SK-N-SH (cell line): ENCODE data around the gene L3MBTL2. TPM values are rescaled to one million over a fixed set of nuclear protein-coding genes. Genes with fewer than 3 reads are reported as not detected.
"Not testable (repeated sequence)": the region's sequence is repeated elsewhere in the genome, so short reads cannot be mapped to it uniquely, and the experiment has no call there.

Experiments used
- CTCF ChIA-PET: fragments of 300-600, 350-600 bp; formaldehyde crosslinking; extraction: SDS; loops from one replicate; lab custom pipeline; 2021; lab: Yijun Ruan, JAX
- POLR2A ChIA-PET: fragments of 350-600 bp; sonication (Branson Sonifier 250); formaldehyde crosslinking; extraction: SDS; loops from one replicate; lab custom pipeline; 2020; ENCODE audit warnings: antibody characterized with exemption, inconsistent platforms; lab: Yijun Ruan, JAX
- DNase-seq: peaks from one replicate; pipeline ENCODE4 v3.0.0; 2012
- H2AFZ ChIP-seq: fragments of 200-600 bp; sonication (generic); 2 replicates; pipeline ENCODE4 v1.8.1; 2016; ENCODE audit warnings: antibody characterized with exemption, mild to moderate bottlenecking, low read depth
- H3F3A ChIP-seq: fragments of 200-600 bp; sonication (generic); replicated peaks from 2 replicates; pipeline ENCODE3; 2016; ENCODE audit warnings: antibody characterized with exemption, mild to moderate bottlenecking; ENCODE audit not compliant: insufficient read depth
- H3K27ac ChIP-seq, 2 experiments: fragments of 200-500 bp in 1 of 2; fragments of 200-600 bp in 1 of 2; sonication (Bioruptor generic) in 1 of 2; sonication (generic), shearing (Covaris generic) in 1 of 2; 2 replicates each; pipeline versions ENCODE4 v1.5.1 to v1.6.1; 2014 to 2016; ENCODE audit warnings: low read depth in 2 of 2, inconsistent platforms in 1 of 2, low read length in 1 of 2, mild to moderate bottlenecking in 1 of 2, mixed read lengths in 1 of 2
- H3K27me3 ChIP-seq: fragments of 200-600 bp; sonication (generic), shearing (Covaris generic); 2 replicates; pipeline ENCODE4 v1.6.1; 2016; ENCODE audit warnings: mixed run types; ENCODE audit not compliant: insufficient read depth
- H3K36me3 ChIP-seq, 2 experiments: fragments of 200-500 bp in 1 of 2; fragments of 200-600 bp in 1 of 2; sonication (Bioruptor generic) in 1 of 2; sonication (generic) in 1 of 2; replicated peaks in 1 of 2; 2 replicates each; pipeline versions ENCODE3 to v1.5.1; 2014 to 2016; ENCODE audit warnings: low read length in 1 of 2, mild to moderate bottlenecking in 1 of 2; ENCODE audit not compliant: insufficient read depth in 2 of 2, control insufficient read depth in 1 of 2
- H3K4me1 ChIP-seq, 2 experiments: fragments of 200-500 bp in 1 of 2; fragments of 200-600 bp in 1 of 2; sonication (Bioruptor generic) in 1 of 2; sonication (generic), shearing (Covaris generic) in 1 of 2; 2 replicates each; pipeline versions ENCODE4 v1.5.1 to v1.6.1; 2014 to 2016; ENCODE audit warnings: low read depth in 1 of 2, low read length in 1 of 2, mixed run types in 1 of 2; ENCODE audit not compliant: insufficient read depth in 2 of 2, control insufficient read depth in 1 of 2
- H3K4me2 ChIP-seq: fragments of 200-600 bp; sonication (generic), shearing (Covaris generic); 2 replicates; pipeline ENCODE4 v1.6.1; 2017; ENCODE audit warnings: mixed run types
- H3K4me3 ChIP-seq, 2 experiments: fragments of 200-500 bp in 1 of 2; fragments of 200-600 bp in 1 of 2; sonication (Bioruptor generic) in 1 of 2; sonication (generic), shearing (Covaris generic) in 1 of 2; 2 replicates each; pipeline versions ENCODE4 v1.5.1 to v1.8.1; 2014 to 2016; ENCODE audit warnings: low read depth in 2 of 2, inconsistent platforms in 1 of 2, low read length in 1 of 2, mild to moderate bottlenecking in 1 of 2, mixed read lengths in 1 of 2, moderate library complexity in 1 of 2
- H3K79me2 ChIP-seq: fragments of 200-600 bp; sonication (generic); 2 replicates; pipeline ENCODE4 v1.8.1; 2017; ENCODE audit warnings: mild to moderate bottlenecking; ENCODE audit not compliant: insufficient read depth
- H3K9ac ChIP-seq: fragments of 200-600 bp; sonication (generic); 2 replicates; pipeline ENCODE4 v1.6.1; 2017; ENCODE audit warnings: mixed run types
- H3K9me2 ChIP-seq: fragments of 200-600 bp; sonication (generic); 2 replicates; pipeline ENCODE4 v1.6.1; 2017; ENCODE audit warnings: mixed run types
- H3K9me3 ChIP-seq: fragments of 200-600 bp; sonication (generic); 2 replicates; pipeline ENCODE4 v1.6.1; 2017; ENCODE audit warnings: mixed run types, mild to moderate bottlenecking, moderate library complexity
- H4K20me1 ChIP-seq: fragments of 200-600 bp; sonication (generic); 2 replicates; pipeline ENCODE4 v1.6.1; 2017; ENCODE audit warnings: mild to moderate bottlenecking, mixed run types; ENCODE audit not compliant: insufficient read depth
- CHD2 ChIP-seq: fragments of 150-350 bp; IDR thresholded peaks from 2 replicates; pipeline ENCODE4 v1.6.1; 2018; ENCODE audit warnings: low read length; ENCODE audit not compliant: partially characterized antibody
- CTCF ChIP-seq: fragments of 200-600 bp; sonication (generic); IDR thresholded peaks from 2 replicates; pipeline ENCODE4 v1.6.1; 2017; ENCODE audit warnings: antibody characterized with exemption, mild to moderate bottlenecking, moderate library complexity
- ELF1 ChIP-seq: IDR thresholded peaks from 2 replicates; pipeline ENCODE4 v1.4.0; 2012
- EP300 ChIP-seq, 2 experiments: IDR thresholded peaks; 2 replicates each; pipeline versions ENCODE4 v1.4.0 to v1.6.1; 2012; ENCODE audit warnings: borderline replicate concordance in 1 of 2, low read depth in 1 of 2, low read length in 1 of 2
- FOSL2 ChIP-seq: IDR thresholded peaks from 2 replicates; pipeline ENCODE4 v1.4.0; 2012; ENCODE audit warnings: low read depth, mild to moderate bottlenecking, moderate library complexity, borderline replicate concordance
- FOXJ3 ChIP-seq: sonication (generic); formaldehyde crosslinking; IDR thresholded peaks from 2 replicates; pipeline ENCODE4 v1.5.1; 2020; ENCODE audit warnings: mild to moderate bottlenecking, missing genetic modification reagents
- FOXM1 ChIP-seq: IDR thresholded peaks from 2 replicates; pipeline ENCODE4 v1.4.0; 2012; ENCODE audit warnings: low read depth, mild to moderate bottlenecking
- GATA2 ChIP-seq: sonication (generic); formaldehyde crosslinking; IDR thresholded peaks from 2 replicates; pipeline ENCODE4 v1.5.0; 2020; ENCODE audit warnings: mild to moderate bottlenecking, missing genetic modification reagents
- JUND ChIP-seq: IDR thresholded peaks from 2 replicates; pipeline ENCODE4 v1.4.0; 2012
- NFIC ChIP-seq: IDR thresholded peaks from 2 replicates; pipeline ENCODE4 v1.4.0; 2012; ENCODE audit warnings: borderline replicate concordance
- RAD21 ChIP-seq: IDR thresholded peaks from 2 replicates; pipeline ENCODE4 v1.6.1; 2012; ENCODE audit warnings: mild to moderate bottlenecking, low read length
- RCOR1 ChIP-seq: fragments of 150-350 bp; IDR thresholded peaks from 2 replicates; pipeline ENCODE4 v1.6.1; 2017; ENCODE audit warnings: antibody characterized with exemption, low read length
- RFX5 ChIP-seq: IDR thresholded peaks from 2 replicates; pipeline ENCODE4 v1.6.1; 2012; ENCODE audit warnings: mild to moderate bottlenecking, improper control_type of control experiment, low read length
- SIN3A ChIP-seq: IDR thresholded peaks from 2 replicates; pipeline ENCODE4 v1.6.1; 2012; ENCODE audit warnings: low read depth, mild to moderate bottlenecking, low read length, moderate library complexity, borderline replicate concordance
- SMC3 ChIP-seq: IDR thresholded peaks from 2 replicates; pipeline ENCODE4 v1.6.1; 2012; ENCODE audit warnings: low read depth, low read length, improper control_type of control experiment
- TAF1 ChIP-seq: IDR thresholded peaks from 2 replicates; pipeline ENCODE4 v1.6.1; 2012; ENCODE audit warnings: low read depth, mild to moderate bottlenecking, low read length, moderate library complexity, borderline replicate concordance
- TCF12 ChIP-seq: IDR thresholded peaks from 2 replicates; pipeline ENCODE4 v1.4.0; 2012
- TEAD4 ChIP-seq: IDR thresholded peaks from 2 replicates; pipeline ENCODE4 v1.4.0; 2012; ENCODE audit warnings: mild to moderate bottlenecking, borderline replicate concordance; ENCODE audit not compliant: insufficient read depth
- USF2 ChIP-seq: fragments of 150-350 bp; IDR thresholded peaks from 2 replicates; pipeline ENCODE4 v1.6.1; 2017; ENCODE audit warnings: antibody characterized with exemption, low read length, low read depth, borderline replicate concordance
- WGBS: methylation state at CpG from one replicate; pipeline ENCODE4 v1.1.6; 2017; ENCODE audit warnings: low lambda C conversion rate; 5-methylcytosine and 5-hydroxymethylcytosine counted together
- polyA plus RNA-seq, 3 experiments: library from polyadenylated mRNA; depleted of rRNA; stranded (reverse); fragments of >200 nt; gene quantifications; 2 replicates each; pipeline ENCODE4 v1.2.3, GENCODE V29; 2012
- TF ChIP-seq, protein P1 (sequence below): IDR thresholded peaks from 2 replicates; pipeline ENCODE4; 2012
- TF ChIP-seq, protein P2 (sequence below): fragments of 150-350 bp; IDR thresholded peaks from 2 replicates; pipeline ENCODE4 v1.6.1; 2016; ENCODE audit warnings: mild to moderate bottlenecking, low read depth, low read length

L3MBTL2 gene
- polyA plus RNA-seq, 1 of the 3 experiments (the other 2 are of a cell fraction): 13.3 TPM

GRCh38 chr22:41257696-41258095 is 52.6 kb downstream of the L3MBTL2 start (continued):
- TF ChIP-seq NFIC: no peak
- TF ChIP-seq FOXJ3 (CRISPR knock-in tag): no peak
- no peak for TF ChIP-seq SIN3A
- TF ChIP-seq, protein P1, sequence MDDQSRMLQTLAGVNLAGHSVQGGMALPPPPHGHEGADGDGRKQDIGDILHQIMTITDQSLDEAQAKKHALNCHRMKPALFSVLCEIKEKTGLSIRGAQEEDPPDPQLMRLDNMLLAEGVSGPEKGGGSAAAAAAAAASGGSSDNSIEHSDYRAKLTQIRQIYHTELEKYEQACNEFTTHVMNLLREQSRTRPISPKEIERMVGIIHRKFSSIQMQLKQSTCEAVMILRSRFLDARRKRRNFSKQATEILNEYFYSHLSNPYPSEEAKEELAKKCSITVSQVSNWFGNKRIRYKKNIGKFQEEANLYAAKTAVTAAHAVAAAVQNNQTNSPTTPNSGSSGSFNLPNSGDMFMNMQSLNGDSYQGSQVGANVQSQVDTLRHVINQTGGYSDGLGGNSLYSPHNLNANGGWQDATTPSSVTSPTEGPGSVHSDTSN: no peak
- TF ChIP-seq RCOR1: no peak
- TF ChIP-seq FOSL2: no peak
- no peak for TF ChIP-seq SMC3

- H3K36me3 ChIP-seq: peaks cover 3 to 37% of the 10 kb centered on the region in 2 experiments
- H3K9me2 ChIP-seq, H3K79me2 ChIP-seq, DNase-seq, H3K27me3 ChIP-seq, H3K9ac ChIP-seq, H2AFZ ChIP-seq, H3K4me1 ChIP-seq, H3K4me3 ChIP-seq, H3K27ac ChIP-seq, H4K20me1 ChIP-seq, CTCF ChIA-PET, H3K9me3 ChIP-seq, H3K4me2 ChIP-seq, POLR2A ChIA-PET, H3F3A ChIP-seq: not testable (repeated sequence)
- 97% methylated on average over 4 of the region's 4 CpGs for WGBS
Observed at GRCh38 chr22:41259756-41260155, 54.6 kb downstream of the L3MBTL2 start.

- Histone ChIP-seq H3K9me2 (no peaks in the 10 kb centered on the region), H4K20me1 (no peaks in the 10 kb centered on the region), H3K27ac (no peak overlapping the region), H3F3A (no peaks in the 10 kb centered on the region), H3K79me2 (no peaks in the 10 kb centered on the region), H3K4me2 (no peak overlapping the region), H2AFZ (no peak overlapping the region), H3K9me3 (no peaks in the 10 kb centered on the region), H3K27me3 (no peaks in the 10 kb centered on the region), H3K36me3 (peaks cover 3 to 40% of the 10 kb centered on the region in 2 experiments), H3K4me1 (no peaks in the 10 kb centered on the region), H3K9ac (no peak overlapping the region), H3K4me3 (no peak overlapping the region)
- CTCF ChIA-PET: no interaction called here
- no CpG with 5 or more reads among the region's 7 CpGs for WGBS
- POLR2A ChIA-PET: no interaction called here
- no peak for DNase-seq
- TF ChIP-seq TAF1: no peak
- no peak for TF ChIP-seq FOXM1
- TF ChIP-seq TCF12: no peak
- no peak for TF ChIP-seq JUND
- TF ChIP-seq NFIC: no peak
- no peak for TF ChIP-seq FOSL2
- no peak for TF ChIP-seq RAD21
- TF ChIP-seq, protein P1: no peak
- no peak for TF ChIP-seq RFX5
- TF ChIP-seq, protein P2, sequence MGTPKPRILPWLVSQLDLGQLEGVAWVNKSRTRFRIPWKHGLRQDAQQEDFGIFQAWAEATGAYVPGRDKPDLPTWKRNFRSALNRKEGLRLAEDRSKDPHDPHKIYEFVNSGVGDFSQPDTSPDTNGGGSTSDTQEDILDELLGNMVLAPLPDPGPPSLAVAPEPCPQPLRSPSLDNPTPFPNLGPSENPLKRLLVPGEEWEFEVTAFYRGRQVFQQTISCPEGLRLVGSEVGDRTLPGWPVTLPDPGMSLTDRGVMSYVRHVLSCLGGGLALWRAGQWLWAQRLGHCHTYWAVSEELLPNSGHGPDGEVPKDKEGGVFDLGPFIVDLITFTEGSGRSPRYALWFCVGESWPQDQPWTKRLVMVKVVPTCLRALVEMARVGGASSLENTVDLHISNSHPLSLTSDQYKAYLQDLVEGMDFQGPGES: no peak
- TF ChIP-seq CTCF: no peak
- no peak for TF ChIP-seq EP300 (IDR thresholded peaks at IDR 0.05; ENCODE audit: borderline replicate concordance in 1 of 2, low read depth in 1 of 2, low read length in 1 of 2)
- no peak for TF ChIP-seq SMC3
- TF ChIP-seq CHD2: no peak
- TF ChIP-seq TEAD4: no peak
- TF ChIP-seq ELF1: no peak
- no peak for TF ChIP-seq GATA2
- no peak for TF ChIP-seq USF2
Observed at GRCh38 chr22:41260871-41261270, 55.8 kb downstream of the L3MBTL2 start.
